Effector memory CD4-positive, alpha-beta T cell (primary cell): ENCODE data around the gene SHC4.

Experiments used
- DNase-seq, 3 donors: peaks; one replicate each; pipeline ENCODE4 v3.0.0-alpha.2; 2020
- H3K27ac ChIP-seq: 2 replicates; pipeline ENCODE4 v1.7.0; 2013; ENCODE audit warnings: mild to moderate bottlenecking, low read length, moderate library complexity; ENCODE audit not compliant: insufficient read depth, poor library complexity, severe bottlenecking
- H3K27me3 ChIP-seq: replicated peaks from 2 replicates; pipeline ENCODE4 v1.7.0; 2013; ENCODE audit warnings: mild to moderate bottlenecking, low read length; ENCODE audit not compliant: insufficient read depth, control insufficient read depth, poor library complexity, severe bottlenecking
- H3K36me3 ChIP-seq: 2 replicates; pipeline ENCODE4 v1.7.0; 2013; ENCODE audit warnings: mild to moderate bottlenecking, low read length, moderate library complexity; ENCODE audit not compliant: control insufficient read depth, insufficient read depth
- H3K4me1 ChIP-seq: 2 replicates; pipeline ENCODE4 v1.7.0; 2013; ENCODE audit warnings: low read length, mild to moderate bottlenecking; ENCODE audit not compliant: control insufficient read depth, insufficient read depth, poor library complexity, severe bottlenecking
- H3K4me3 ChIP-seq: 2 replicates; pipeline ENCODE4 v1.7.0; 2013; ENCODE audit warnings: low read length, low read depth, mild to moderate bottlenecking; ENCODE audit not compliant: insufficient read depth, poor library complexity, severe bottlenecking
- H3K9me3 ChIP-seq: 2 replicates; pipeline ENCODE4 v1.7.0; 2013; ENCODE audit warnings: mild to moderate bottlenecking, low read length, moderate library complexity; ENCODE audit not compliant: control insufficient read depth

Gene SHC4

DNA sequence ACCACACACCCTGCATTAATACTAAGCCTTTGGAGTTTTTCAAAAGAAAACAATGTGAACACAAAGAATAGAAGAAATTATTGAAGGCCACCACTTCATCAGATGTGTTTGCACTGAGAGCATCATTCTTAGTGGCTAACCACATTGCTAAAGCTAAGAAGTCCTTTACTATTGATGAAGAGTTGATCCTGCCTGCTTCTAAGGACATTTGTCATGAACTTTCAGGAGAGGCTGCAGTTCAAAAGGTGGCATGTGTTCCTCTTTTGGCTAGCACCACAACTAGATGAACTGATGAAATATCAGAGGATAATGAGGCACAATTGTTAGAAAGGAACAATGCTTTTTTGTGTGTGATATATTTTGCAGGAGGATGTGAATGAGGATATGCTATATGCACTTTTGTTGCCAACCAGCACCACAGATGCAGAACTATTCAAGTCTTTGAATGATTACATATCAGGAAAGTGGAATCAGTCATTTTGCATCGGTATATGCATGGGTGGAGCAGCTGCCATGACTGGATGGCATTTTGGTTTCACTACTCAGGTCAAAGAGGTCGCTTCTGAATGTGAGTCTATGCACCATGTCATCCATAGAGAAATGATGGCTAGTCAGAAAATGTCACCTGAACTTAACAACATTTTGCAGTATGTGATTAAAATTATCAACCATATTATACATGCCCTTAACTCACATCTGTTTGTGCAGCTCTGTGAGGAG lies 88.3 kb downstream of the SHC4 start:
- H3K27ac ChIP-seq = no peak overlapping the region
- H3K4me1 ChIP-seq = no peaks in the 10 kb centered on the region
- peaks cover 6% of the 10 kb centered on the region for H3K27me3 ChIP-seq
- no peak for DNase-seq
- H3K36me3 ChIP-seq = no peaks in the 10 kb centered on the region
- H3K9me3 ChIP-seq = no peaks in the 10 kb centered on the region
- H3K4me3 ChIP-seq = no peak overlapping the region

DNA sequence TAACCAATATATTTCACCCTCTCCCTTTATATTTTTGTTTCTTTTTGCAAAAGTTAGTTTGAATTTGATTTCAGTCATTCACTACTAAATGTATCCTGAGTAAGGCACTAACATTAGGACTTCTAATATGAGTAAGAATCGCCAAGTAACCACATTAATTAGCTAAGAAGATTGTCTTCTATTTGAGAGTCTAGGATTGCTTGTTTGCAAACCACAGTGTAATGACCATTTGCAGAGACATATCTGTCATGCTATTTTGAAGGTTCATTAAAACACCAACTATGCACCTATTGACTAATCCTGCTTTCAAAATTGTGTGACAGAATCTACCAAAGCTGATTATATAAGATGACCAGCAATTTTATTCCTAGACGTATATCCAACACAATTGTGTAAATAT lies 91.1 kb downstream of the SHC4 start:
- H3K9me3 ChIP-seq = no peaks in the 10 kb centered on the region

DNA sequence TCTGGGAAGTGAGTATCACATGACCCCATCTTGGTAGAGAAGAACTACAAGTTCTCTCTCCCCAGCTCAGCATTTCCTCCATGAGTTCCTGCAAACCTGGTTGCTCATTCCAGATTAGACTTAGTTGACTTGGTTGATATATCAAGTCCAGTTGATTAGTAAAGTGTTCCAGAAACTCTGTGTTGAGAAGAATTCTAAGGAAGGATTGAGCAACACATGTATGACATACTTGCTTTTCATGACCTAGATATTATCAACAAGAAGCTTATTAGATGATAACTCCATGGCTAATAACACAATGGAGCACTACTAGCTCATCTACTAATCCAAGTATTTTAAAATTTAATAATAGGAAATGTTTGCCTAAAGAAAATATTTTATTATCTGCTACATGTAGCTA lies 92.2 kb downstream of the SHC4 start:
- no peak overlapping the region for H3K4me3 ChIP-seq
- H3K27ac ChIP-seq = no peak overlapping the region
- H3K36me3 ChIP-seq = no peaks in the 10 kb centered on the region
- DNase-seq = no peak
- H3K27me3 ChIP-seq = peaks cover 6% of the 10 kb centered on the region
- no peaks in the 10 kb centered on the region for H3K9me3 ChIP-seq
- H3K4me1 ChIP-seq = no peaks in the 10 kb centered on the region

More for the DNA sequence above, 91.1 kb downstream of the SHC4 start:
- peaks cover 6% of the 10 kb centered on the region for H3K27me3 ChIP-seq
- no peaks in the 10 kb centered on the region for H3K4me1 ChIP-seq
- H3K27ac ChIP-seq = no peak overlapping the region
- no peak overlapping the region for H3K4me3 ChIP-seq
- no peaks in the 10 kb centered on the region for H3K36me3 ChIP-seq
- DNase-seq = no peak

DNA sequence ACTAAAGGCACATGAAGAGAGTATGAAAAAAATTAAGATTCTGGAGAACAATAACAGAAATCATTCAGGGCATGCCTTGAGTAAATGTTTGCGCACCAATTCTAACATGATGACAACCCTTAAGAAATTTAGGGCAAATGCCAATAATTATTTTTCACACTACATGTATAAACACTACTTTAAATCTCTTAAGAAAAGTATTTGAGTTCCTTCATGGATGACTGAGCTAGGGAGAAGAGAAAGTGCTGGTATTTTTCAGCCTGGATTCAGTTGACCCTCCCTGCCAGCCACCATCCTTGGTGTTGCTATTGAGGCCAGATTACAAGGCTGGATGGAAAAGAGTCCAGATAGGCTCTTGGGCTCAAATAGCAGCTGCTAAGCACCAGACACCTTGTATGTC lies 93.8 kb downstream of the SHC4 start:
- peaks cover 6% of the 10 kb centered on the region for H3K27me3 ChIP-seq
- H3K36me3 ChIP-seq = no peaks in the 10 kb centered on the region
- H3K4me3 ChIP-seq = no peak overlapping the region
- no peaks in the 10 kb centered on the region for H3K9me3 ChIP-seq
- no peak for DNase-seq
- no peaks in the 10 kb centered on the region for H3K4me1 ChIP-seq
- no peak overlapping the region for H3K27ac ChIP-seq

DNA sequence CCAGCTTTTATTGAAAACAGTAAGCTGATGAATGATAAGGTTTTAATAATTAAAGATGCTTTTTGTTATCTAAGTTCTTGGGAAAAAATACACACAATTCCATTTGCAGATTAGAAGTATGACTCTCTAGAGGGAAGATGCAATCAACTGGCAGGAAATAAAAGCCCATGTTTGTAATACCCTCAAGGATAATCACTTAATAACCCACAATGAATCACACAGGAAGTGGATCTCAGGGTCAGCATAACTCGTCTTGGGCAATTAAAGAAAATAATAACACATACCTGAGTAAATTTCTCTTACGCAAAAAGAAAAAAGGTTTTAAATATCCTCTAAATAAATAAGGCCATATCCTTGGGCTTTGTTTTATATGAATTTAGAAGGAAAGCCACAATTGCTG lies 95.2 kb downstream of the SHC4 start:
- Histone ChIP-seq H3K27me3 (peaks cover 6% of the 10 kb centered on the region), H3K4me1 (no peaks in the 10 kb centered on the region), H3K27ac (no peak overlapping the region), H3K4me3 (no peak overlapping the region), H3K36me3 (no peaks in the 10 kb centered on the region), H3K9me3 (no peaks in the 10 kb centered on the region)
- DNase-seq = no peak

DNA sequence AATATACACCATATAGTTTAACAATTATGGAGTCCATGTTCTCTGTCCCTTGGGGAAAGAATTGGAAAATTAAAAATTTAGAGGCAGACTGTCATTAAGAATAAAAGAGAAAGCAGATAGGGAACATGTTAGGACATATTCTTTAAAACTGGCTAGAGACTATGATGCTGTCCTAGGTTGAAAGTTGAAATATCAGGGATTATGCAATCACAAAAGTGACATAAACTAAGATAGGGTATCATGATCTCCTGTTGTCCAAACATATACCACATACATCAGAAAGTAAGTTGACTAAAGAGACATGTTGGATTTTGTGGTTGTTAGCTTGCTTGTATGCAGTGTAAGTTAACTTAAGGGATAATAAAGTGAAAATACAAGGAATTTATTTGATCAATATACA lies 95.7 kb downstream of the SHC4 start:
- Histone ChIP-seq H3K4me1 (no peaks in the 10 kb centered on the region), H3K27ac (no peak overlapping the region), H3K4me3 (no peak overlapping the region), H3K27me3 (peaks cover 6% of the 10 kb centered on the region), H3K36me3 (no peaks in the 10 kb centered on the region), H3K9me3 (no peaks in the 10 kb centered on the region)
- no peak for DNase-seq

DNA sequence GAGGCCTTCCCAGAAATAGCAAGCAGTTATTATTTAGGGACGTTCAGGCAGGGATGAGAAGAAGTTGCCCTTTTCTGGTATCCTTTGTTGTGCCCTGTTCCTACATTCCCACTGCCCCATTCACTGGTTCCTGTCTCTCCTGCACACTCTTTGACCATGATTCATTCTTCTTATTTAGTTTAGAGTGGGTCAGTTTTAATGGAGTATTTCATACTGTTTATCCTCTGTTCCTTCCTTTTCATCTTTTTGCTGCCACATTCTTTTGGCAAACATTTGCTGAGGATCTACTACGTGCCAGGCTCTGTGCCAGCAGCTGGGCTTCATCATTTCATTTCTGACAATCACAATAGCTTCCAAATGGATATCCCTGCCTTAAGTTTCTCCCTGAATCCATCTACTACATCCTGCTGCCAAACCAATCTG lies 97.6 kb downstream of the SHC4 start:
- Histone ChIP-seq H3K36me3 (no peaks in the 10 kb centered on the region), H3K27ac (no peak overlapping the region), H3K27me3 (no peaks in the 10 kb centered on the region), H3K9me3 (no peaks in the 10 kb centered on the region), H3K4me1 (no peaks in the 10 kb centered on the region), H3K4me3 (no peak overlapping the region)
- DNase-seq = no peak

DNA sequence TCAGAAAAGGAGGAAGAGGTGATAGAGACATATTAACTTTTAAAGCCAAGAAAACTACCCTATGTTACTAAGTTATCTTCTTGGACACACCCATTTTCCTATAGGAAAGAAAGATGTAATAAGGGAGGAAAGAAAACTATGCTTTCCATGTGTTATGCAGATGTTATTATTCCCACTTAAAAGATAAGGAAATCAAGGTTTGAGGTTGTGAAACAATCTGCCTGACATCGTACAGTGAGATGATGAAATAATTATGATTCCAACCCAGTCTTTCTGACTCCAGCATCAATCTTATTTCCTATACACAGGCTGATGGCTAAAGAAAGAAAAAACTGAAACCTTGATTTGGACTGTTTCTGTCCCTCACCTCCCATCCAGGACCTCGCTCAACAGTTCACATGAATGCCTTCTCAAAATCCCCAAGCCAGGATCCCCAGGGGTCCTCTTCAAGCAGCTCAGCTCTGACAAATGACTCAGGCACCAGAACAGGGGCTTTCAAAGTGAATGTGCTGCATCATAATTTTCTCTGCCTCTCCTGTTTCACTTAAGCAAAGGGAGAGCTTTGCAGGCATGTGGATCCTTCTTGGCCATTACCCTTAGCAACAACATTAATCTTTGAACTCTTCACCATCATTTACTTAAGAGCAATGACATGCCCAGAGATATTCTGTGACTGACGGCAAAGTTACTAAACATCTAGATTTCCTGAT lies 98.2 kb downstream of the SHC4 start:
- no peaks in the 10 kb centered on the region for H3K27me3 ChIP-seq
- no peak overlapping the region for H3K27ac ChIP-seq
- H3K4me1 ChIP-seq = no peaks in the 10 kb centered on the region
- no peaks in the 10 kb centered on the region for H3K36me3 ChIP-seq
- H3K9me3 ChIP-seq = no peaks in the 10 kb centered on the region
- no peak for DNase-seq
- no peak overlapping the region for H3K4me3 ChIP-seq

DNA sequence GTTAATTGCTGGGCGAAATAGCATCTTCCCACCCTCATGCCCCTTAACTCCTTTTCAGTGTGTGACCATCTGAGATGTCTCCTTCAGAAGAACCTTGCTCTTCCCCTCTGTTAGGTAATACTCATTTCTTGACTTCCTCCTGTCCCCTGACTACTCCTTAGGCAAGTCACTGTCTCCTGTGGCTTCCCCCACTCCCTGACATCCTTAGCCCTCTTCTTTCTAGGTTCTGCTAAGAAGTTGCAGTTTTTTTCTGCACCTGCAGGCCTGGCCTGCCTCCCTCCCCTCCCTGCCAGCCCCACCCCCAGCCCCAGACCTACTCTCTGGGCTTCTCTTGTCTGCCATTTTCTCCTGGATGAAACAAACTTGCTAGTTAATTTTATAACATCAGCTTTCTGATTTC lies 101.0 kb downstream of the SHC4 start:
- Histone ChIP-seq H3K9me3 (no peaks in the 10 kb centered on the region), H3K27me3 (no peaks in the 10 kb centered on the region), H3K27ac (no peak overlapping the region), H3K36me3 (no peaks in the 10 kb centered on the region), H3K4me3 (no peak overlapping the region), H3K4me1 (no peaks in the 10 kb centered on the region)
- no peak for DNase-seq

DNA sequence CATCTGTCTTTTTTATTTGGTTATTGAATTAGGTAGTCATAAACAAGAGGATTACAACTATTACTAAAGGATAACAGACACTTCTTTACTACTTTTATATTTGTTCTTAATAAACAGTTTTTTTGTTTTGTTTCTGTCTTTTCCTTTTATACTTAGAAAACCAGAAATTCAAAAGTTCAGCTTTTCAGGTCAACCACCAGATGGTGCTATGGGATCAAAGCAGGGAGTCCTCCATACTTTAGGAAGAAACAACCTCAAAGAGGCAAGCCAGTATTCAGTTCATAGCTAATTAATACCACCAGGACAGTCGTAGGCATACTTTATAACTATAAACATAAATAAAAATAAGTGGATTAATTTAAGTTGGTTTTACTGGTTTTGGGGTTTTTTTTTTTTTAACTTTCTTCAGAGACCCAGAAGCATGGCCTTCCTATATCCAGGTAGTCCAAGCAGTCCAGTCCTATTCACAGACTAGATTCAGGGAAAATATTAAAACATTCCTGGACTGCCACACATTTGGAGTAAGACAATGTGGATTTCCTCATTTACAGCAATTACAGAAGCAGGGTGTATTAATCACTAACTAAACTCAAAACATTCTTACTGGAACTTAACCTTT lies 101.8 kb downstream of the SHC4 start:
- no peaks in the 10 kb centered on the region for H3K27me3 ChIP-seq
- H3K36me3 ChIP-seq = no peaks in the 10 kb centered on the region
- no peaks in the 10 kb centered on the region for H3K9me3 ChIP-seq
- no peak overlapping the region for H3K4me3 ChIP-seq
- no peaks in the 10 kb centered on the region for H3K4me1 ChIP-seq
- DNase-seq = peak in 1 of 3 donors; percentile 27
- H3K27ac ChIP-seq = no peak overlapping the region
